Activated B cell treated with CpG ODN at 0.5 μM for 24 hours (primary cell): ENCODE data around the gene ZNF227. TPM values are rescaled to one million over a fixed set of nuclear protein-coding genes. Genes with fewer than 3 reads are reported as not detected.

Experiments
- ATAC-seq: fragments of 200-7000 bp; cut with Tn5 transposase; one replicate; pipeline ENCODE4 v1.10.0; 2021; ENCODE audit warnings: low read depth, mild to moderate bottlenecking, moderate library complexity
- CTCF ChIA-PET: fragments of 350-600 bp; sonication (Branson Sonifier 250); formaldehyde crosslinking; loops from one replicate; lab custom pipeline; 2021; ENCODE audit warnings: antibody characterized with exemption; lab: Charles Lee
- POLR2A ChIA-PET: fragments of 350-600 bp; sonication (Branson Sonifier 250); formaldehyde crosslinking; loops from one replicate; lab custom pipeline; 2021; ENCODE audit warnings: antibody characterized with exemption; lab: Charles Lee
- DNase-seq: peaks from one replicate; pipeline ENCODE4 v3.0.0; 2022
- H3K27ac Mint-ChIP-seq: one replicate; pipeline ENCODE4 v1.8.0; 2020; ENCODE audit warnings: mixed read lengths
- H3K27me3 Mint-ChIP-seq: one replicate; pipeline ENCODE4 v1.8.0; 2021; ENCODE audit warnings: mixed read lengths
- H3K36me3 Mint-ChIP-seq: one replicate; pipeline ENCODE4 v1.8.0; 2021; ENCODE audit warnings: low read depth, mixed read lengths
- H3K4me1 Mint-ChIP-seq: one replicate; pipeline ENCODE4 v1.8.0; 2021; ENCODE audit warnings: mixed read lengths
- H3K4me3 Mint-ChIP-seq: one replicate; pipeline ENCODE4 v1.8.0; 2020; ENCODE audit warnings: mild to moderate bottlenecking, mixed read lengths
- H3K9me3 Mint-ChIP-seq: one replicate; pipeline ENCODE4 v1.8.0; 2020; ENCODE audit warnings: mixed read lengths
- intact Hi-C: fragments of 100-400 bp; cut with micrococcal nuclease; formaldehyde crosslinking; loops from one replicate; pipeline ENCODE4 v1.15.1; 2024
- total RNA-seq: library from RNA; stranded (reverse); gene quantifications from 2 replicates; pipeline ENCODE4 v1.2.3, GENCODE V29; 2022
- TF ChIP-seq, protein P1 (sequence below): fragments of 200-600 bp; IDR thresholded peaks from one replicate; pipeline ENCODE4 v1.8.0; 2022; ENCODE audit warnings: antibody characterized with exemption, mild to moderate bottlenecking

ZNF227 gene
- total RNA-seq, 1 donor from 2014 or later = 36.9 TPM

DNA sequence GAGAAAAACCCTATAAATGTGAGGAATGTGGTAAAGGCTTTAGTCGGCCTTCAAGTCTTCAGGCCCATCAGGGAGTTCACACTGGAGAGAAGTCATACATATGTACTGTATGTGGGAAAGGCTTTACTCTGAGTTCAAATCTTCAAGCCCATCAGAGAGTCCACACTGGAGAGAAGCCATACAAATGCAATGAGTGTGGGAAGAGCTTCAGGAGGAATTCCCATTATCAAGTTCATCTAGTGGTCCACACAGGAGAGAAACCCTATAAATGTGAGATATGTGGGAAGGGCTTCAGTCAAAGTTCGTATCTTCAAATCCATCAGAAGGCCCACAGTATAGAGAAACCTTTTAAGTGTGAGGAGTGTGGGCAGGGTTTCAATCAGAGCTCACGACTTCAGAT, 35.7 kb upstream of the ZNF227 start:
- Mint-ChIP-seq H3K4me1 (no peaks in the 10 kb centered on the region), H3K36me3 (peaks cover 66% of the 10 kb centered on the region), H3K27ac (no peak overlapping the region), H3K9me3 (peaks cover 59% of the 10 kb centered on the region), H3K4me3 (no peak overlapping the region), H3K27me3 (no peaks in the 10 kb centered on the region)
- ChIA-PET POLR2A (no interaction called here), CTCF (no interaction called here)
- no peak for DNase-seq
- ATAC-seq = no peak
- TF ChIP-seq, protein P1, sequence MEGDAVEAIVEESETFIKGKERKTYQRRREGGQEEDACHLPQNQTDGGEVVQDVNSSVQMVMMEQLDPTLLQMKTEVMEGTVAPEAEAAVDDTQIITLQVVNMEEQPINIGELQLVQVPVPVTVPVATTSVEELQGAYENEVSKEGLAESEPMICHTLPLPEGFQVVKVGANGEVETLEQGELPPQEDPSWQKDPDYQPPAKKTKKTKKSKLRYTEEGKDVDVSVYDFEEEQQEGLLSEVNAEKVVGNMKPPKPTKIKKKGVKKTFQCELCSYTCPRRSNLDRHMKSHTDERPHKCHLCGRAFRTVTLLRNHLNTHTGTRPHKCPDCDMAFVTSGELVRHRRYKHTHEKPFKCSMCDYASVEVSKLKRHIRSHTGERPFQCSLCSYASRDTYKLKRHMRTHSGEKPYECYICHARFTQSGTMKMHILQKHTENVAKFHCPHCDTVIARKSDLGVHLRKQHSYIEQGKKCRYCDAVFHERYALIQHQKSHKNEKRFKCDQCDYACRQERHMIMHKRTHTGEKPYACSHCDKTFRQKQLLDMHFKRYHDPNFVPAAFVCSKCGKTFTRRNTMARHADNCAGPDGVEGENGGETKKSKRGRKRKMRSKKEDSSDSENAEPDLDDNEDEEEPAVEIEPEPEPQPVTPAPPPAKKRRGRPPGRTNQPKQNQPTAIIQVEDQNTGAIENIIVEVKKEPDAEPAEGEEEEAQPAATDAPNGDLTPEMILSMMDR = no peak
- intact Hi-C loops = no loop called here

DNA sequence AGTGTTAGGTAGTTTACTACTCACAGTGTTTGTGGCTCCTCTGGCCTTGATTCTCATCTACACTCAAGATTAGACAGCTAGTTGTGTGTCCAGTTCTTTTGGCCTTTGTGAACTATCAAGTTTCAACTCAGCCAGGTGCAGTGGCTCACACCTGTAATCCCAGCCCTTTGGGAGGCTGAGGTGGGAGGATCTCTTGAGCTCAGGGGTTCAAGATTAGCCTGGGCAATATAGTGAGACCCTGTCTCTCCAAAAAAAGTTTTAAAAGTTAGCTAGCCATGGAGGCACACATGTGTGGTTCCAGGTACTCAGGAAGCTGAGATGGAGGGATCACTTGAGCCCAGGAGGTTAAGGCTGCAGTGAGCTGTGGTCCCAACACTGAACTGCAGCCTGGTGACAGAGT, 31.4 kb upstream of the ZNF227 start:
- ChIA-PET POLR2A (no interaction called here), CTCF (no interaction called here)
- Mint-ChIP-seq H3K27ac (no peak overlapping the region), H3K9me3 (peaks cover 53% of the 10 kb centered on the region), H3K4me3 (no peak overlapping the region), H3K36me3 (peaks cover 22% of the 10 kb centered on the region), H3K4me1 (no peaks in the 10 kb centered on the region), H3K27me3 (no peaks in the 10 kb centered on the region)
- no peak for ATAC-seq
- intact Hi-C loops = no loop called here
- no peak for DNase-seq
- TF ChIP-seq, protein P1 = no peak

DNA sequence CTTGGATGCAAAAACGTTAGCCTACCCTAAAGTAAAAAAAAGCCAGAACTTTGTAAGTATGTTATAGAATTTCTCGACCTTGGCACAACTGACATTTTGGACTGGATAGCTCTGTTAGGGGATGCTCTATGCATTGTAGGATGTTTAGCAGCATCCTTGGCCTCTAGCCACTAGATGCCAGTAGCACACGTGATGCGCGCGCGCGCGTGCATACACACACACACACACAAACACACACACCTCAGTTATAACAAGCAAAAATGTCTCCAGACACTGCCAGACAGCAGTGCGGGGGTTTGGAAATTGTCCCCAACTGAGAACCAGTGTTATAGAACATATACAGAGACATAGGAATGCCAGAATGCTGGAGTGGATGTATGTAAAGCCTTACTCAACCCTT, 30.2 kb upstream of the ZNF227 start:
- Mint-ChIP-seq H3K4me1 (no peaks in the 10 kb centered on the region), H3K9me3 (peaks cover 47% of the 10 kb centered on the region), H3K36me3 (peaks cover 12% of the 10 kb centered on the region), H3K27me3 (no peaks in the 10 kb centered on the region), H3K4me3 (no peak overlapping the region), H3K27ac (no peak overlapping the region)
- DNase-seq (no peak), ATAC-seq (no peak)
- POLR2A ChIA-PET = no interaction called here
- CTCF ChIA-PET = no interaction called here
- TF ChIP-seq, protein P1 = no peak
- intact Hi-C loops = no loop called here

DNA sequence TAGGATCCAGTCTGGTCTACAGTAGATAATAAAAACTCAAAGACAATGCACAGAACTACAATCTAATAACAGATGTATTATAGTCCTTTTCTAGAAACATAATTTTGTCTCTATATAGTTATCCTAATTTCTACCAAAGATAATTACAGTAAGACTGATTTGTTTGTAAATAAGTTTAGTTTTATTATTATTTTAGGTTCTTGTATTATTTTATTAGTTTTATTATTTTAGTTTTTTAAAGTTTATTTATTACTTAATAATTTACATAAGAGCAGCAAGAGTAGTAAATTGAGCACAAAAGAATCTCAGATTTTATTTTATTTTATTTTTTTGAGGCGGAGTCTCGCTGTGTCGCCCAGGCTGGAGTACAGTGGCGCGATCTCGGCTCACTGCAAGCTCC, 22.3 kb upstream of the ZNF227 start:
- TF ChIP-seq, protein P1 = no peak
- peaks cover 15% of the 10 kb centered on the region for H3K36me3 Mint-ChIP-seq
- H3K4me1 Mint-ChIP-seq = no peaks in the 10 kb centered on the region
- CTCF ChIA-PET = no interaction called here
- H3K9me3 Mint-ChIP-seq = peaks cover 33% of the 10 kb centered on the region
- POLR2A ChIA-PET = no interaction called here
- DNase-seq (no peak), ATAC-seq (no peak)
- H3K27ac Mint-ChIP-seq = no peak overlapping the region
- H3K27me3 Mint-ChIP-seq = peaks cover 2% of the 10 kb centered on the region
- no peak overlapping the region for H3K4me3 Mint-ChIP-seq
- intact Hi-C loops = no loop called here

DNA sequence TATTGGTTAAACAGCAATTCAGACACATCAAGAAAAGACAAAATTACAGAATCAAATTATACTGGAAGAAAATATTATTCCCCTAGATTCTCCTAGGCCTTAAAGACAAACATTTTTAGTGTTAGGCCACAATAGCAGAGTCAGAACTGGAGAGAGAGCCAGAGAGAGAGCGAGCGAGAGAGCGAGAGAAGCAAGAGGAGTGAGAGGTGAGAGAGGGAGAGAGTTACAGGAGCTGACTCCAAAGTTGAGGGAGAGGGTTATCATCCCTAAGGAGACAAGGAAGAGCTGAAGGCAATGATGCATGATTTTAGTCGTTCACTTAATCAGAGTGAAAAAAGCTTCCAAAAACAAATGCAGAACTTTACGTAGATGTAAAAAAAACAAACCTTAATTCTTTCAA, 20.2 kb upstream of the ZNF227 start:
- Mint-ChIP-seq H3K4me3 (no peak overlapping the region), H3K9me3 (peaks cover 38% of the 10 kb centered on the region), H3K36me3 (peaks cover 12% of the 10 kb centered on the region), H3K27me3 (peaks cover 2% of the 10 kb centered on the region), H3K27ac (no peak overlapping the region), H3K4me1 (no peaks in the 10 kb centered on the region)
- CTCF ChIA-PET = no interaction called here
- ATAC-seq (no peak), DNase-seq (no peak)
- TF ChIP-seq, protein P1 = no peak
- intact Hi-C loops = no loop called here
- POLR2A ChIA-PET = interaction anchor here (0.5 kb wide), 1 partner anchor 45 kb away, joined by 3 read pairs; no protein-coding TSS in a partner anchor
